AG08396 (cell line): ENCODE data around the gene PCDH15.

ENCODE experiments used
- DNase-seq: peaks from one replicate; pipeline ENCODE4 v3.0.0; 2012; ENCODE audit warnings: low spot score, mixed read lengths

Gene PCDH15

GRCh38 chr10:53846809-53847208 is 954.2 kb downstream of the PCDH15 start:
- no peak for DNase-seq

GRCh38 chr10:53843736-53844362 is 957.2 kb downstream of the PCDH15 start:
- DNase-seq = no peak

- no peak for DNase-seq
These were observed 959.4 kb downstream of the PCDH15 start for GRCh38 chr10:53841483-53842145.

DNA sequence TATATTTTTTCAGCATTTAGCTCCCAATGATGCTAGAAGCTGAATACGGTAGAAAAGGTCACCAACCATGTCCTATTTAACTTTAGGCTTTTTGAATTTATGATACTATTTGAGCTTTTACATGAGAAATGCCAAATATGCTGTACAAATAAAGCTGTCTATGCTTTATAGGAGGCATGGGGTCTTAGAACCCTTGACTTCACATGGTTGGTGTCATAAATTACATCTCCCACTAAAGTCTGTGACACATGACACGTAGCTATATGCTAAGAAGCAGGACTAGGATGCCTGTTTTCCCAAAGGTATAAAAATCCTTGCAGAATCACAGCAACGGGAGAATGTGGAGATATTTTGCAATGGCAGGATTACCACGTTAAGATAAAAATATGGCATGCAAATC is 960.4 kb downstream of the PCDH15 start:
- DNase-seq = no peak

DNA sequence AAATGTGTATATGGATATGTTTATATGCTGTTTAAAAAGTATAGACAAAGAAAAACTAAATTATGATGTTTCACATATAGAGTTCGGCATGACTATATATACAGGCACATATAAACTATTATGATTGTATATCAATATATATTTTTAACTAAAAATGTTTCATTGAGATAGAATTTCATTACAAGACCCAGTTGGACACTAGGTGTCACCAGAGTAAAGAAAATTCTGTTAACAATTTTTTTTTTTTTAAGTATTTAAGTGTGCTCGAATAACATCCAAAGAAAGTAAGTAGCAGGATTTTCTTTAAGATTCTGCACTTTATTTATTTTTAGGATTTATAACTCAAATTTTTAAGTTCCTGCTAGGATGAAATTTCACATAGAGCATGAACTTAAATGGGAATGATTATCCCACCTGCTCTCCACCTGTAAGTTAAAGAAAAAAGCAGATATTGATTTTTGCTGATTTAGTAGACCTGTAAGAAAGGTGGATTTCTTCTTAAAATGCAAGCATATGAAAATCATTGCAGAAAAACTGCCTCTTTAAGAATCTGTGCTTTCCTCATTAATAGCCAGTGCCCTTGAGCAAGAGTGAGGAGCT is 961.5 kb downstream of the PCDH15 start:
- DNase-seq = no peak

GRCh38 chr10:53836638-53837037 is 964.4 kb downstream of the PCDH15 start:
- DNase-seq = no peak

DNA sequence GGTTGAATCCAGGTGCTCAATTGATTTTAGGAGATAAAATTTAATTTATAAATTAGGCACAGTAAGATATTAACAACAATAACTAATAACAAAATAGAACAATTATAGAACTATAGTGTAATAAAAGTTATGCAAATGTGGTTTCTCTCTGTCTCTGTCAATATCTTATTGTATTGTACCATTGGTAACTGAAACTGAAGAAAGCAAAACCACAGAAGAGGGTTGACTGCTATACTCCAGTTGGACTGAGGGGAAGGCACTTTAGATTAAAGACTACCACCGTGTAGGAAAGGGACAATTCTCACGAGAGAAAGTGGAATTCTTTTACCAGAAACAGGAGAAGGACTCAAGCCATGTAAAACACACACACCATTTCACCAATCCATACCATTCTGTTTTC is 967.1 kb downstream of the PCDH15 start:
- DNase-seq = no peak

DNA sequence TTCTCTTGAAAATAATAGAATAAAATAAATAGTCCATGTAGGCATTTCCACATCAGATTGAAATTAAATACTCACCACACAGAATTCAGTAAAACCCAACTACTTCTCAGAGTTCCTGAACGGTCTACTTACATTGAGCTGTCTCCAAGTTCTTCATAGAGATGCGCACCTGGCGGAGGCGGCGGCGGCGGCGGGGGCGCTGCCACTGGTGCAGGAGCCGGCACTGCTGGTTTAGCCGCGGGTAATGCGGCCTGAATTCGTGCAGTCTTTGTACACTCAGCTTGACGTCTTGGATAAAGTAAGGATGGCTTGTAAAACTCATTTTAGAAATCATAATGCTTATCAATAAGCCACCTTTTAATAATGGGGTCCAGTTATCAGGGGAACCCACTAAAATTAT is 973.8 kb downstream of the PCDH15 start:
- DNase-seq = no peak

DNA sequence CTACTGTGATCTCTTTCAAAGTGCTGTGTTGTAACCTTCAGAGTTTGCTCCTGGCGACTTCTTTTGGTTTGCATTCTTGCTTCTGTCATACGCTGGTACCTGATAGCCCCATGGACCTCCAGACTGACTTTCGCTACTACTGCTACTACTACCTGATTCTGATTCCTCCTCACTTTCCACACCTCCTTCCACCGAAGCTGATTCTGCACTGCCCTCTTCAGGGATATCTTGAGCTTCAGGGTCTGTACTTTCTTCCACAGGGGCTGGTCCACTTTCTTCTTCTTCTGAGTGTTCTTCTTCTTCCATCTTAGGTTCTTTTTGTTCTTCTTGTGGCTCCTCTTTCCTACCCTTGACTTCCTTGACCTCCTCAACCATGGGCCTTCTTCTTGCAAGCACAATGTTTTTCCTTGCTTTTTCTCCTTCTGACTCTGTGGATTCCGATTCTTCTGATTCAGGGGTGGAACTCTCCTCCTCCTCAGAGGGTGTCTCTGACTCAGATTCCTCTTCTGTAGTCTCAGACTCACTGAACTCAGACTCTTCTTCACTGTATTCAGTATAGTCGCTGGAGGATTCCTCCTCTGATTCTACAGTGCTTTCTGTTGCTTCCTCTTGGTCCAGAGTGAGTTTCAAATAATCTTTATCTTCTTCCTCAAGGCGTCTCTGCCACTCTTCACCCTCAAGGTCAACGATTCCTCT is 992.2 kb downstream of the PCDH15 start:
- no peak for DNase-seq

DNA sequence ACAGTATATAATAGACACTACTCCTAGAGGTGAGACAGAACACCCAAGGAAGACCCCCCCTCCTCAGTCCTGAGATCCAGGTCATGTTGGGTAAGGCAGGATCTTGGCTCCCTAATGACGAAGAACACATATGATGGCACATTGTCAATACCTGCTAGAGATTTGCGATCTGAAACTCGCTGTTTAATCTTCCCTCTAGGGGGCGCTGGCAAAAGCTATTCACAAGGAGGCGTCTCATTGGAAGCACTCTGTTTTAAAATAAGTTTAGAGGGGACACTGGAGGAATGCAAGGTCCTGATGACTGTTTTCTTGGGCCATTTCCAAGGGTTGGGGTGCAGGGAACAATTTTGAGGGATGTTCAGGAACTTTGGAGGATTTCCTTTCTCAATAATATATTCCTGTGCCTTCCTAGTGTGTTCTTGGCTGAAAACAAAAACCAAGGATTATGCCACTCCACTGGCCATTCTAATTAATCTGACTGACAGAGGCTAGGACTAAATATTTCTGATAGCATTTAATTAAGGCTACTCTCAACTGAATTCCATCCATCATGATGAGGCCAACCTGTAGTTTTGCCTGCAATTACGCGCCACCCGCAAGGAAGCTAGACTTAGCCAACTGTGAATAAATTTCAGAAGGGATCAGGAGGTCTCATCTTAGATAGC is 1014.7 kb downstream of the PCDH15 start:
- DNase-seq = no peak

DNA sequence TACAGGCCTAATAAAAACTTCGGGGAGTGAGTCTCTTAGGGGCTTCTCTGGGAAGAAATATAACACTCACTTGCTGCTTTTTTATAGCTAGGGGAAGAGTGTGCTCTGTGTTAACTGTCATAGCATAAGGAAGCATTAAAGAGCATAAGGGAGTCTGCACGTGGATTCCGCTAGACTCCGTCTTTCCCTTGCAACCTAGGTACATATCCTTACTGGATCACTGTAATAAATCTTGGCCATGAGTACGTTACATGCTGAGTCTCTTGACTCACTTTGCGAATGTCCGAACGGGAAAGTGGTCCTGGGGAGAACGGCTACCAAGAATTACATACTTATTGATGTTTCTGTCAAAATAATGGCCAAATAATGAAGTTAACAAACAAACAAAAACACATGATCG is 1029.3 kb downstream of the PCDH15 start:
- no peak for DNase-seq

DNA sequence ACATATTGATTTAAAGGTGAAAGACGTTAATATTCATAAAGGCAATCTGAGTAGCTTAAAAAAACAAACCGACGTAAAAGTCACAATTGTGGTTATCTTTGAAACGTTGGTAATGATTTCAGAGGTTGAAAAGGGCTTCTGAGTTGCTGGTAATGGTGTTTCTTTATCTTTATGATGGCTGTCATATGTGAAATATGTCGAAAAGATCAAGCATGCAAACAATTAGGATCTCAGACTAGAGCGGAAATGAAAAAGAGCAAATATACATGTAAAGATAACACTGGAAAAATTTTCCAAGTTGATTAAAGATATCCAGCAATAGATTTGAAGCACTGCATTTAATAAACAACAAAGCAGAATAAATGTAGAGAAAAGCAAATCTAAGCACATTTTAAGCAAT is 1030.1 kb downstream of the PCDH15 start:
- no peak for DNase-seq

DNA sequence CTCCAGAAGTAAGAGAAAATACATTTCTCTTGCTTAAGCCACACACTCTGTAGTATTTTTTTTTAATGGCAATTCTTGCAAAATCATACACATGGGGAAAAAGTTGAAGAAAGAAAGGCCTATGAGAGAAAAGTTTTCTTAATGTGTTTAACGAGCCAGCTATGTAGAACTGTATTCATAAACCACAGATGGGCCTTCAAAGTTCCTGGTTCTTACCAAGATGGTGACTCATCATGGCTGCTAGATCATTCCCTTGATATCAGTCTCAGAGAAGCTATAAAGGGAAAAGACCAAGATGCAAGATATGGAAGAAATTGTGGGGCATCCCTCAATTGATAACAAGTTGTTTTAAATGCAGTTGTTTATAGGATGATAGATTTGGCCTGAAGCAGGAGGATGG is 1035.7 kb downstream of the PCDH15 start:
- DNase-seq = no peak

GRCh38 chr10:53754596-53755250 is 1046.3 kb downstream of the PCDH15 start:
- no peak for DNase-seq
